GM18517 (cell line): ENCODE data around the gene KAZN.

ENCODE experiments used
- ATAC-seq: cut with Tn5 transposase; IDR thresholded peaks from one replicate; pipeline ENCODE4 v1.9.1; 2021; ENCODE audit warnings: mild to moderate bottlenecking, moderate library complexity; ENCODE audit not compliant: unreplicated experiment

The KAZN gene

DNA sequence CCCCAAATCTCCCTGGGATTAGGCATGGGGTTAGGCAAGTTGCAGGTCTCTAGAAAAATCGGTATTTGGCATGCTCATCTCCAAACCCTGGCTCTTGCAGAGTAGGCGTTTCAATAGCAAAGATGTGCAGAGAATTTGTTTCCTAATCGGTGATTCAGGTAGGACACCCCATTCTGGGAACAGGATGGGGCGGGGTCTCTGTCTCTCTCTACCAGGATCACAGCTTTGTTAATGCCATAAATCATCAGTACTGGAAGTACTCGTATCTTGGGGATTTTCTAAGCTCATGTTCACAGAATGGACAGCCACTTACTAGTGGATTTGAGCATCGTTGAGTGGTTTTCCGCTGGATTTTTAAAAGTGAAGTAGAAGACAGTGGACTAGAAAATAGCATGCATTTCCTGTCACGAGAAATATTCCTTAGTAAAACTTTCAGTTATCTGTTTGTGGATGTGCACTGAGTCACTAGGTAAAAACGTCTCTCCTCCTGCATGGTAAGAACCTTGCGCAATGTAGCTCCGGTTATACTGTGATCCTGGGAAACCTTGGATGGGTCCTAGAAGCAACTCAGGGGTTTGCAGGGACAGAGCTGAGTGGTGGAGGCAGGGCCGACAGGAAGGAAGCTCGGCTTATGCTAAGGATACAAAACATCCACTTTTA, 560.2 kb downstream of the KAZN start:
- no peak for ATAC-seq

DNA sequence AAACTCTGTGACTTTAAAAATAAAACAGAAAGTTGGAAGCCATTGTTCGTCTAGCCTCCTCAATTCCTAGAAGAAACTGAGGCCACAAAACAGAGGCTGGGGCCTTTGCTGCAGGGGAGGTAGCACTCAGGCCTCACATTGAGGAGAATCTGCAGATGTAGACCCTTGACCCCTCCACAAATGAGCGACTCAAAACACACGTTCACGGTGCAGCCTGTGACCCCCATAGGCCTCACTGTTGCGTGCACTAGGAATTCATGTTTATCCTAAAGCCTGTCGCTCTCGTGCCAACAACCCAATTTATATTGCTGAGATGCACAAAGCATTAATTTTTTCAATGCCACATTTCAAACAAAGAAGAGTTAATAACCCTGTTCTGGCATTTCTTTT, 560.7 kb downstream of the KAZN start:
- no peak for ATAC-seq

DNA sequence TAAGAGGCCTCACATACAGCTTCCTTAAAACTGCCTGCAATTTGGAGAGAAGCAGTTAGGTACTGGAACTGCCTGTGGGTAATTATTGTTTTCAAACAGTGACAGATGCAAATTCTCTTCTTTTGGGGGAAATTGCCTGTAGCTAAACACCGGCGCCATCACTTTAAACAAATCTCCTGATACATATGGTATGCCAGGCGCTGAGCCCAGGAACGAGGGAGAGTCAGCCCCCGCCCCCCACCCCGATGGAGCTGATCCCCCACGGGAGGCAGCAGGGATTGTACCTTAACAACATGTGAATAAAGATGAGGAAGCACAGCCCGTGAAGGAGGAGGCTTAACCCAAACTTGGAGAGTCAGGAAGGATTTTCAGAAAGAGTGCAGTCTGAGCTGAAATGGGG, 562.1 kb downstream of the KAZN start:
- ATAC-seq: no peak

DNA sequence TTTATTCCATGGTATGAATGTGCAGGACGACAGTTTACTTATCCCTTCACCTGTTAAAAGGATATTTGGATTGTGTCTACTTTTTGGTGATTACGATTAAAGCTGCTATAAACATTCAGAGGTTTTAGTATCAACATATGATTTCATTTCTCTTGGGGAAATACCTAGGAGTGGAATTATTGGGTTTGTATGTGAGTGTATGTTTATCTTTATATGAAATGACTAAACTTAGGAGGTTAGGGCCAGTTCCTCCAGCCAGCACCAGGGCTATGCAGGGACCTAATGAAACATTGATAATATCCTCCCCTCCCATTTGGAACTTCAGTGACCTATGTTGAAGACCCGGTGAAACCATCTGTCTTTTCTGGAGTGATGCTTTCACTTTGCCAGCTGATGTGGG, 568.9 kb downstream of the KAZN start:
- ATAC-seq: no peak
